NCI-H2196 treated with DMSO at 0.1 percent for 48 hours (cell line): ENCODE measurements around the gene ANKHD1.
A peak's percentile ranks its signal among the peaks of the same experiment; 100 is the strongest.
"Not testable (repeated sequence)": the region's sequence is repeated elsewhere in the genome, so short reads cannot be mapped to it uniquely, and the experiment has no call there.

ENCODE experiments used
- DNase-seq: peaks from one replicate; lab custom pipeline; 2025; ENCODE audit not compliant: unreplicated experiment; lab: John Stamatoyannopoulos, UW

The ANKHD1 gene

DNA sequence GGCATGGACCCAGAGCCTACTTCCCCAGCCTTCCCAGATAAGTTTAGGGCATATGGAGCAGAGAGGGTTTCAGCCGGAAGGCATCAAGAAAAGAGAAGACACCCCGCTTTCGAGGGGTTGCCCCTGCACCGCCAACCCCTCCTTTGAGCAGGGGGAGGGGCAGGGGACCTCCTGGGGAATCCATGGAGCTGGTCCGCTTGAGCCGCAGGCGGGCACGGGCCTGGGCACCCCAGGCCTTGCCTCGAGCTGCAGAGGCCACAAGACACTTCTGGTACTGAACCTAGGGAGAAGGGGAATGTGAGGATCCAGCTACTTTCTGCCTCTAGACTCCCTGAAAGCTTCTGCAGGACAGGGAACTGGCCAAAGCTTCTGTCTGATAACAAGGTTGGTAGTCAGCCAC, 156.9 kb downstream of the ANKHD1 start:
- no peak for DNase-seq

GRCh38 chr5:140560227-140560626, 158.6 kb downstream of the ANKHD1 start:
- no peak for DNase-seq

DNA sequence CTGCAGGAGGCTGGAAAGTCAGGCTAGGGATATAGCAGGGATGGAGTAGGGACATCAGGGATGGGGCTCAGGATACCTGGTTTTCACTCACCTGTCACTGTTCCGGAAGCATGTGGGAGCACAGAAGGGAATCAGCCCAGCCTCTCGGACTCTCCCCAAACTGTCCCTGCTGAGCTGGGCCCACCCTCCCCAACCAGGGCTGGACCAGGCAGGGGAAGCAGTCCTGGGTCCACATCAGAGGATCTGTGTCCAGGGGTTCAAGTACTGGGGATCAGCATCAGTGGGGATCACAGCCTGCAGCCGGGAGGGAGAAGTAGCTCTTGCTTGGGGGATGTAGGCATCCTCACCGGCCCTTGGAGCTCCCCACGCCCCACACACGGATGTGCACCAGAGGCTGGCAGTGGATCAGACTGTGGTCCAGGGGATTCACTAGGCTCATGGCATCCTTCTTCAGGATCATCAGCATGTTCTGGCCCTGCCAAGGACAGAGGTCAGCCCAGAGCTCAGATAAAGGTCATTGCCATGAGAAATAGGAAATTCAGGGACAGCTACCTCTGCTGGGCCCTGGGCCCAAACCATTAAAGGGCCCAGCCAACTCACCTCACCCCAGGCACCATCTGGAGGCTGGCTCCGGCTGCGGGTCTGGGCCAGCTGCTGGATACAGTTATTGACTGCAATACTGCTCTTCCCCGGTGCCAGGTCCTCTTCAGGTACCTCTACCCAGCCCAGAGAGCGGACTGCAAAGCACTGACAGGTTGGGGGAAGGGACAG, 160.3 kb downstream of the ANKHD1 start:
- DNase-seq, result no peak

GRCh38 chr5:140563596-140563995, 162.0 kb downstream of the ANKHD1 start:
- DNase-seq, result no peak

- DNase-seq, result peak; percentile 92
These were observed 162.8 kb downstream of the ANKHD1 start, which contains the start of the genes APBB3 and SLC35A4 for GRCh38 chr5:140564196-140565023. APBB3 (minus strand) TSS chr5:140564598; CDS start chr5:140564245, 353 bp downstream. SLC35A4 (plus strand) TSS chr5:140564828; CDS start chr5:140567170, 2,342 bp downstream.

- no peak for DNase-seq
These were observed 163.6 kb downstream of the ANKHD1 start for GRCh38 chr5:140565024-140565779.

GRCh38 chr5:140565780-140566095, 164.1 kb downstream of the ANKHD1 start:
- DNase-seq, result no peak

DNA sequence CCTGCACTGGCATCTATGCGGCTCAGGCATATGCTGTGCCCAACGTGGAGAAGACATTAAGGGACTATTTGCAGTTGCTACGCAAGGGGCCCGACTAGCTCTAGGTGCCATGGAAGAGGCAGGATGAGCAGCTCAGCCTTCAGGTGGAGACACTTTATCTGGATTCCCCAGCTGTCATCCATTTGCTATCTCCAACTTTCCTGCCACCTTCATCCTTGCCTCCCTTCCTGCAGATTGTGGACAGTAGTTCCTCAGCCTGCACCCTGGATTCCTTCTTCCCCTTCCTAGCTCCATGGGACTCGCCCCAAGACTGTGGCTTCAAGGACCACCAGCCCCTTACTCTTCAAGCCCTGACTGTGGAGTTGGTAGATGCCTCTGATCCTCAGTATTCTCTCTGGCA, 165.0 kb downstream of the ANKHD1 start:
- no peak for DNase-seq

DNA sequence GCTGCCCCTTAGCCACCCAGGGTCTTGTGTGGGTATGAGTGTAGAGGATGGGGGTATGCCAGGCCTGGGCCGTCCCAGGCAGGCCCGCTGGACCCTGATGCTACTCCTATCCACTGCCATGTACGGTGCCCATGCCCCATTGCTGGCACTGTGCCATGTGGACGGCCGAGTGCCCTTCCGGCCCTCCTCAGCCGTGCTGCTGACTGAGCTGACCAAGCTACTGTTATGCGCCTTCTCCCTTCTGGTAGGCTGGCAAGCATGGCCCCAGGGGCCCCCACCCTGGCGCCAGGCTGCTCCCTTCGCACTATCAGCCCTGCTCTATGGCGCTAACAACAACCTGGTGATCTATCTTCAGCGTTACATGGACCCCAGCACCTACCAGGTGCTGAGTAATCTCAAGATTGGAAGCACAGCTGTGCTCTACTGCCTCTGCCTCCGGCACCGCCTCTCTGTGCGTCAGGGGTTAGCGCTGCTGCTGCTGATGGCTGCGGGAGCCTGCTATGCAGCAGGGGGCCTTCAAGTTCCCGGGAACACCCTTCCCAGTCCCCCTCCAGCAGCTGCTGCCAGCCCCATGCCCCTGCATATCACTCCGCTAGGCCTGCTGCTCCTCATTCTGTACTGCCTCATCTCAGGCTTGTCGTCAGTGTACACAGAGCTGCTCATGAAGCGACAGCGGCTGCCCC, 165.6 kb downstream of the ANKHD1 start:
- DNase-seq, result no peak

- DNase-seq, result no peak
These were observed 166.2 kb downstream of the ANKHD1 start for GRCh38 chr5:140567871-140568270.

DNA sequence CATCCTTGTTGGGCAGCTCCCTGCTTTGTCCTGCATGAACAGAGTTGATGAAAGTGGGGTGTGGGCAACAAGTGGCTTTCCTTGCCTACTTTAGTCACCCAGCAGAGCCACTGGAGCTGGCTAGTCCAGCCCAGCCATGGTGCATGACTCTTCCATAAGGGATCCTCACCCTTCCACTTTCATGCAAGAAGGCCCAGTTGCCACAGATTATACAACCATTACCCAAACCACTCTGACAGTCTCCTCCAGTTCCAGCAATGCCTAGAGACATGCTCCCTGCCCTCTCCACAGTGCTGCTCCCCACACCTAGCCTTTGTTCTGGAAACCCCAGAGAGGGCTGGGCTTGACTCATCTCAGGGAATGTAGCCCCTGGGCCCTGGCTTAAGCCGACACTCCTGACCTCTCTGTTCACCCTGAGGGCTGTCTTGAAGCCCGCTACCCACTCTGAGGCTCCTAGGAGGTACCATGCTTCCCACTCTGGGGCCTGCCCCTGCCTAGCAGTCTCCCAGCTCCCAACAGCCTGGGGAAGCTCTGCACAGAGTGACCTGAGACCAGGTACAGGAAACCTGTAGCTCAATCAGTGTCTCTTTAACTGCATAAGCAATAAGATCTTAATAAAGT, 166.9 kb downstream of the ANKHD1 start:
- DNase-seq, result no peak

DNA sequence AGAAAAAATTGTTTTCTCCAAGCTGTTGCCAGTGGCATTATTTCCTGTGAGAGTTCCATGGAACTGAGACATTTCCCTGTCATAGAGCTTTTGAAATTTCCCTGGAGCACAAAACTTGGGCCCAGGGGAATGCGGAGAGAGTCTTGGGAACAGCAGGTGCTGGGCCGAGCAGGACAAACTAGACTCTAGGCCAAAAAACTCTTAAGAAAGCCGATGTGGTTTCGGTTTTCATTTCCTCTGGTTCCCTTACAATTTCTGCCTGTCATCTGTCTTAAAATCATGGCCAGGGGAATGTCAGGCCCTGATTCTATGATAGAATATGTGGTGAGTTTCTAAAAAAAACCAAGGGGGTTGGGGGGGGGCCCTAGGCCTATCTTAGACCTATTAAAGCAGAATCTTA, 167.6 kb downstream of the ANKHD1 start:
- DNase-seq, result no peak

DNA sequence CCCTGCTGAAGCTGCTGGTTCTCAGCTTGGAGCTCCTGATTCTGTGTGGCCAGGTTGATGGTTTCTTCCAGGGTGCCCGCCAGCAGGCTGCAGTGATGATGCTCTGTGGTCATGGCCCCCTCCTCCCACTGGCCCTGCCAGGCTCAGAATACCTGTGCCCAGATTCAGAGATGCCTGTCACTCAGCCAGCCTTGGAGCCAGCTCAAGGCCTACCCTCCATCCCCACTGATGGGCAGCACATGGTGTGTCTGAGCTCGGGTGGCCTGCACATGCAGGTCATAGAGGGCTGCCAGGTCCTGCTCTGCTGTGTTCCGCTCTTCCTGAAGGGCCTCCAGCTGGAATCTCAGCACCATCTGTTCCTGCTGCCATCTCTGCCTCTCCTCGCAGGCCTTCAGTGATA, 168.4 kb downstream of the ANKHD1 start:
- no peak for DNase-seq

GRCh38 chr5:140570488-140570887, 168.9 kb downstream of the ANKHD1 start:
- no peak for DNase-seq

- no peak for DNase-seq
These were observed 169.5 kb downstream of the ANKHD1 start for GRCh38 chr5:140571105-140571504.

DNA sequence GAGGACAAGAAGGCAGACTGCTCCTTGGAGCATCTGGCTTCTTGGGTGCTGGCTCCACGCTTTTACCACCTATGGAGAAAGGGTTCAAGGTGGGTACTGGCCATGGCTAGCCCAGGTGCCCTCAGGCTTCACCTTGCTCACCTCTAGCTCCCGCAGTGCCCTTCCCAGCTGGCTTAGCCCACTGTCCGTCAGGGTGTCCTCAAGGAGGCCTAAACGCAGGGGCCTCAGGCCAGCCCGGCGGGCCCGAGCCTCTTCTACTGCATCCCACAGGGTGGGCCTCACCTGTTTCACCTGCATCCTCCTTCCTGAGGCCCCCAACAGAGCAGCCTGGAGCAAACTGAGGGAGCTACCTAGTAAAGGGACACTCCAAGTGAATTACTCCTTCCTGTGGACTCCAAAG, 172.1 kb downstream of the ANKHD1 start:
- no peak for DNase-seq

DNA sequence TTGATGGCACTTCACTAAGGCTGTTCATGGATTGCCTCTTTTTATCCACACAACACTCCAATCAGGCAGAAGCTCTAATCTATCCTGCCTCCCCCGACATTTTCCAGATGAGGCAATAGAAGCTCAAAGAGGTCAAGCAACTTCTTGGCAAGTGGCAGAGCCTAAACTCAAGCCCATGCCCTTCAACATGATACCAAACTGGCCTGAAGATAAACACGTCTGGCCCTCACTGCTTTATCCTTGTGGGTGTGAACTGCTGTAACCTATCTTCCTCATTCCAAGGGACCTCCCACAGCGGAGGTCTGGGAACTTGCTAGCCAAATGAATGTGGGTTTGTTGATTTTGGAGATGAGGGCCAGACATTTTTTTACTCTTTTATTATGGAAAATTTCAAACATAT, 172.5 kb downstream of the ANKHD1 start:
- DNase-seq, result no peak

- DNase-seq, result no peak
These were observed 173.7 kb downstream of the ANKHD1 start for GRCh38 chr5:140575309-140575708.

DNA sequence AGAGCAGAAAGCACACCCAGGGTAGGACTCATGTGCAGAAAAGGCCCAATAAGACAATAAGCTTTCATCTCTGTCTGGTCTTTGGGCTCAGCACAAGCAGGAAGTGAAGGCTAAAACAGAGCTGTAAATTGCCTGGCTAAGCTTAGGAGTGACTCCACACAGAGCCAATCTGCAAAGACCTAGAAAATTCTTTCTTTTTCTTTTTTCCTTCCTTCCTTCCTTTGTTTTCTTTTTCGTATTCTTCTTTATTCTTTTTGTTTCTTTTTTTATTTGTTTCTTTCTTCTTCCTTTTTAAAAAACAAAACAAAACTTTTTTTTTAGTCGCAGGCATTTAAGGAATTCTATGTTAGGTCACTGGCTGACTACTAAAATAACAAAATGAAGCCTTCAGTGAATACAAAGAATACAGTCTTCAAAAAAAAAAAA, 175.2 kb downstream of the ANKHD1 start:
- DNase-seq, result no peak

DNA sequence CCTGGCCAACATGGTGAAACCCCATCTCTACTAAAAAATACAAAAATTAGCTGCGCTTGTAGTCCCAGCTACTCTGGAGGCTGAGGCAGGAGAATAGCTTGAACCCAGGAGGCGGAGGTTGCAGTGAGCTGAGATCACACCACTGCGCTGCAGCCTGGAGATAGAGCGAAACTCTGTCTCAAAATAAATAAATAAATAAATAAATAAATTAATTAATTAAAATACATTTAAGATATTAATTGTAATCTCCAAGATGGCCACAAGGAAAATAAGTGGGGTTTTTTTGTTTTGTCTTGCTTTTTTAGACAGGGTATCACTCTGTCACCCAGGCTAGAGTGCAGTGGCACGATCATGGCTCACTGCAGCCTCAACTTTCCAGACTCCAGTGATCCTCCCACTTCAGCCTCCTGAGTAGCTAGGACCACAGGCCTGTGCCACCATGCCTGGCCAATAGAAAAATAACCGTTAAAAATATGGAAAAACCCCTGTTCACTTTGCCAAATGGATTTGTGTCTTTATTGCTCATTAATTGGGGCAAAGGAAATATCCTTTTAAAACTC, 177.6 kb downstream of the ANKHD1 start:
- not testable (repeated sequence) for DNase-seq
